GM21367 (cell line): ENCODE results near the gene TMEM150A.
"Not testable (repeated sequence)": the region's sequence is repeated elsewhere in the genome, so short reads cannot be mapped to it uniquely, and the experiment has no call there.

Experiments
- ATAC-seq: cut with Tn5 transposase; IDR thresholded peaks from one replicate; pipeline ENCODE4 v1.9.1; 2021; ENCODE audit not compliant: unreplicated experiment

TMEM150A gene, protein sequence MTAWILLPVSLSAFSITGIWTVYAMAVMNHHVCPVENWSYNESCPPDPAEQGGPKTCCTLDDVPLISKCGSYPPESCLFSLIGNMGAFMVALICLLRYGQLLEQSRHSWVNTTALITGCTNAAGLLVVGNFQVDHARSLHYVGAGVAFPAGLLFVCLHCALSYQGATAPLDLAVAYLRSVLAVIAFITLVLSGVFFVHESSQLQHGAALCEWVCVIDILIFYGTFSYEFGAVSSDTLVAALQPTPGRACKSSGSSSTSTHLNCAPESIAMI

DNA sequence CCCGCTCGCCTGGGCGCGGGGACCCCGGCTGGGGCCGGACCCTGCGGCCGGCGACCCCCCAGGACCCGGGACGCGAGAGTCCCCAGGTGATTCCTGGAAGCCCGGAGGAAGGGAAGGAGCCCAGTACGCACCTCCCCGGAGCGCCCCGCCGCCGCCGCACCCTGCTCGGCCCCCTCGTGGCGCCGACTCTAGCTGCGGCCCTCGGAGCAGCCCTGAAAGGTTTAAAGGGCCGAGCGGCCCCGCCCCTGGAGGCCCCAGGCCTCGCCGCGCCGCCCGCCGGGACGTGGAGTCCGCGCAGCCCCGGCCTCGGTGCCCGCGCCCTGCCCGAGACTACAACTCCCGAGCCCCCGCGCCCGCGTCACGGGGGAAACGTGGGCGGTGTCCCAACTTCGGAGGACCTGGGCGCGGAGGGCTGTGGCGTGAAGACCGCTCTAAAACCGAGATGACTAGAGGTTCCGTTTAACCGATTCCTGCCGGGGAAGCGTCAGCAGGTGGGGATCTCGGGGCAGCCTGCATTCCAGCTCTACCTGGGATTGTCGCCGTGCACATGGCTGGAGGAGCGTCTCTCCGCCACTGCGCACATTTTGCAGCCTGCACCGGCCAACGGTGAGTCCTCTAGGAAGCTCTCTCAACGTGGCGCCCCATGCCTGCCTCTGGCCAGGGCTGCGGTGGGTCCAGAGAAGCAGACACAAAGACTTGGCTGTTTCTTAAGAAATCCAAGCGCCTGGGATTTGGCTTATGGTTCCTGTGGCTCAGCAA lies at the start of gene TMEM150A:
Gene TMEM150A, minus strand, starts transcription at position 223 of the 759 bp plus-strand sequence. CDS start 750 bp downstream, outside the sequence.
- ATAC-seq, result peak; percentile 90

DNA sequence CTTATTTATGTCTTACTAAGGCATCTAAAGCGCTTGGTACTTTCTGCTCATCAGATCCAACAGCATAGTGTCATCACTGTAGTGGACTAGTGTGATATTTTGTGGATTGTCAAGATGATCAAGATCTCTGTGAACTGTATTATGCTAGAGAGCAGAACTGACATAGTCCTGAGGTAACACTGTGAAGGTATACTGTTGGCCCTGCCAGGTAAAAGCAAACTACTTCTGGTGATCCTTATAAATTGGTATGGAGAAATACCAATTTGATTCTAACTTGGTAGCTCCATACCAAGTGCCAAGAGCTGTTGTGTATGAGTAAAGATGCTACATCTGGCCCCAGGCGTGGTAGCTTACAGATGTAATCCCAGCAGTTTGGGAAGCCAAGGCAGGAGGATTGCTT lies 49.6 kb upstream of the TMEM150A start:
- ATAC-seq, result no peak

DNA sequence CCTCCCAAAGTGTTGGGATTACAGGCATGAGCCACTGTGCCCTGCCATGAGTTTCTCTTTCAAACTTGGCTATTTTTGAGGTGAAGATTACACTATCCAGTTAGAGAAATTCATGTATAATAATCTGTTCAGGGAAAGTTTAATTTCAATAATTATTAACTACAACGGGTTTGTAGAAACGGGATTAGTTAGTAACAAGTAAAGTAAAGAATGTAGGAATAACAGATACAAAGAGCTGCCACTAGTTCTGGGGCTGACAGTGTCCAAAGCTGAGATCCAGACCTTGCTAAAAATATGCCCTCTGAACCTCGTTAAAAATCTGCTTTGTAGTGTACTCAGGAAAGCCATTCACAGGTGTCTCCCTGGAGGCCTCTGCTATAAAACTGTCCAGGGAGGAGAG lies 48.6 kb upstream of the TMEM150A start:
- no peak for ATAC-seq

DNA sequence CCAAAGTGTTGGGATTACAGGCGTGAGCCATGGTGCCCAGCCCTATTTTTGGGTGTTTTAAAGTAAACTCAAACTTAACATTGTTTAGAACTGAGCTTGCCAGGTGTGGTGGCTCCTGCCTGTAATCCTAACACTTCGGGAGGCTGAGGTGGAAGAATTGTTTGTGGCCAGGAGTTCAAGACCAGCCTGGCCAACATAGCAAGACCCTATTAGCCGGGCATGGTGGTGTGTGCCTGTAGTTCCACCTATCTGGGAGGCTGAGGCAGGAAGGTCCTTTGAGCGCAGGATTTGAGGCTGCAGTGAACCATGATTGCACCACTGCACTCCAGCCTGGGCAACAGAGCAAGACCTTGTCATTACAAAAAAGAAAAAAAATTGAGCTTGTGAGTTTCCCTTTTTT lies 48.0 kb upstream of the TMEM150A start:
- ATAC-seq, result no peak

DNA sequence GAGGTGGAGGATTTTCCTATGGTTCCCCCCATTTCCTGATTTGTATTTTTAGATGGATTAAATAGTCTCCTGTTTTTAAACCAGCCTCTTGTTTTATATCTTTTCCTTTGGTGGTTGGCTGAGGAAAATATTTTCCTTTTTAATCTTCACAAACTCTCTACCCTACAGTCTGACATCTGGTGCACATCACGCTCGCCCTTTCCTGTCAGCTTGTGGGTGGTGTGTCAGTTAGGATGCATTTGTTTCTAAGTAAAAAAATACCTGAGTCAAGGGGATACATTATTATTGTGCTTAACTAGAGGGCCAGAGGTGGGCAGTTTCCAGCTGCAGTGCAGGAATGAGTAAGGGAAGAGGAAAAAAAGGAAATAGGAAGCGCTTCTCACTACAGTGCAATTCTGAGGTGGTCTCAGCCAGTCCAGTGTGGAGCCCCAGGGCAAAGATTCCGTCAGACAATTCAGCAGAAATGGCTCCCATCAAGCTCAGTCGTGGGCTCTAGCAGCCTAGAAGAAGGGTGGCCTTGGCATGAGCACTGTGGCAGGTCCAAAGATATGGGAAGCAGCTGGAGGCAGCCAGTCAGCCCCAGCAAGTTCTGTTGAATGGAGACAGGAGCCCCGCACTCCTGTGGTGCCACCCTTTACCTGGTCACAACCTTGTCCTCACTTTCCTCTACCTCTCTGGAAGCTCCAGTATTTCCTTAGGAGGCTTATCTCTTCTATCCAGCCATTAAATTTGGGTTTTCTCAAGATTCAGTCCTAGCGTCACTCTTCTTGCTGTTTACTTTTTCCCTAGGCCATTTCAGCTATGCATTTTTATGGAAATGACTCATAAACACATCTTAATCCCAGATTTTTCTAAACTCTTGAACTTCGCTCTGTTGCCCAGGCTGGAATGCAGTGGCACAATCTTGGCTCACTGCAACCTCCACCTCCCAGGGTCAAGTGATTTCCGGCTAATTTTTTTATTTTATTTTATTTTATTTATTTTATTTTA lies 47.0 kb upstream of the TMEM150A start:
- ATAC-seq, result no peak

DNA sequence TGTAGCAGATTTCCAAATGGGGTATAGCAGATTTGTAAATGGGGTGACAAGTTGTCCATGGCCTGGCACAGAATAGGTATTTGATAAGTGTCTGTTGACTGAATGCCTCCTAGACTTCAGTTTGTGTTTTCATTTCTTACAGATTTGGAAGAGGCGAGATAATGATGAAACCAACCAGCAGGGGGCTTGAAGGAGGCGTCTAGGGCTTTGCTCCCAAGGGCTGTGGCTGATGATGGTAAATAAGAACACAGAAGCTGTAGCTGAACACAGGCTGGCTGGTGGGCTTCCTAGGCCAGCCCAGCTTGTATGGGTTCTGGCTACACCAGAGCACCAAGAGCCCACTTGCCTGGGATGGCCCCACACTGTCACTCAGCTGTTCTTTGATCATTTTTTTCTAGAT lies 46.1 kb upstream of the TMEM150A start:
- ATAC-seq, result peak; percentile 17

DNA sequence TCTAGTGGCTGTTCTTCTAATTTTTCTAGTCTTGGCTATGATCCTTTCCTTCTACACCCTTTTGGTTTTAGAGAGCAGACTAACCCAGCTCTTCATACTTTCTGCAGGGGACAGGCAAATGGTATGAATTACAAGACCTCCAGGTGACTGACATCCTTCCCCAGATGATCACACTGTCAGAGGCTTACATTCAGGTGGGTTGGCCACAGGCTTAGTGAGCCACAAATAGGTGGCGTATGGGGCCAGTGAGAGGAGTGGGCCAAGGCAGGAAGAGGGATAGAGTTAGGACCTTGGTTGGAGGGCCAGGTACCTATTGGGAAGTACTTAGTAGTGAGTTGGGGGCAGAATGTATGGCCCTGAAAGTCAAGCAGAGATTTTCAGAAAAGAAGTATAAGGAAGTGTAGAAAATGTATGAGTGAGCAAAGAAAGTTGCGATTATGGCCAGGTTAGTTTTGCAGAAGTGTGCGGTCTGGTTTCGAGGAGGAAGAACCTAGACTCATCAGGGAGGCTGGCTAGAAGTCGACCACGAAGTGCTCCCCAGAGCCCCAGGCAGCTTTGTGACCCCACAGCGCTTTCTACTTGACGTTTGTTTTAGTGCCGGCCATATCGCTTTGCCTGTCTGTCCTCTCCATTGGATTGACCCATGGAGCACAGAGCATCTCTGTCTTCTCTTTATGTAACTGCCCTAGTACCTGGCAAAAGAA lies 45.5 kb upstream of the TMEM150A start:
- ATAC-seq, result peak; percentile 80

DNA sequence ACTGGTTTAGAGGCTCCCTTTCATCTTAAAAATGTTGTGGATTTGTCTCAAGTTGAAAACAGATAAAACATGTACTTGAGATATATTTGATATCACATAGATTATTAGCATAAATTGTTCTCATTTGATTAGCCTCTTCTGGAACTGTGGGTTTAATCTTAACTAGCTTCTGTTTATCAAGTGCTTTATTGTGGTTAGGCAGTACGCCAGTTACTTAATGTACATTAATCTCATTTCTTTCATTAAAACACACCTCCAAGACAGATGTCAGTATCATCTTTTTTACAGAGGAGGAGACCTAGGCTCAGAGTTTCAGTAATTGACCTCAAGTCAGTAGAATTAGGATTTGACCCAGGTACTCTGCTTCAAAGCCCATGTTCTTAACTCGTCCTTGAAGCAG lies 43.7 kb upstream of the TMEM150A start:
- no peak for ATAC-seq

DNA sequence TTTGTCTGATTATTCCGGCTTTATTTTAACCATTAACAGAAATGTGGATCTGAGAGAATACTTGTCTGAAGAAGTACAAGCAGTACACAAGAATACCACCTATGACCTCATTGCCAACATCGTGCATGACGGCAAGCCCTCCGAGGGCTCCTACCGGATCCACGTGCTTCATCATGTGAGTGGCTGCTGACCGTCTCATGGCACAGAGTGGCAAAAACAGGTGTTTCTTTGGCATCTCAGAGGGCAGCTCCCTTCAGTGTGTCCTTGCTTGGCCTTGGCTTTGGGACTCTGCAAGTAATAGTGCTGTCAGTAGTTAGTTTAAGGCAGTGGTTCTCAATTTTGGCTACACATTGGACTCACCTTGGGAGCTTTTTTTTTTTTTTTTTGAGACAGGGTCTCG lies 42.4 kb upstream of the TMEM150A start:
- ATAC-seq, result no peak

DNA sequence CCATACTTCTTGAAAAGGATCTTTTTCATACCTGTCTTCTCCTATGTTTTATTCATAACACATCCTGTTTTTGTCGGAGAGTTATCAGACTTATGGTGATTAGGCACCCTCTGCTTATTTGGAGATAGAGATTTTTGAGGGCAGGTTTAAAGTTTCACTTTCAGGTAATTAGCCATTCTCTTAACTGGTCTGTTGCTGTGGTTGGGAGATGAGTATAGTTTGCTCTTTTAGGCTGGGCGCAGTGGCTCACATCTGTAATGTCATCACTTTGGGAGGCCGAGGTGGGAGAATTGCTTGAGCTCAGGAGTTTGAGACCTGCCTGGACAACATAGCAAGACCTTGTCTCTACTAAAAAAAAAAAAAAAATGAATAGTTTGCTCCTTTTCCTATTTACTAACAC lies 40.2 kb upstream of the TMEM150A start:
- ATAC-seq, result no peak

DNA sequence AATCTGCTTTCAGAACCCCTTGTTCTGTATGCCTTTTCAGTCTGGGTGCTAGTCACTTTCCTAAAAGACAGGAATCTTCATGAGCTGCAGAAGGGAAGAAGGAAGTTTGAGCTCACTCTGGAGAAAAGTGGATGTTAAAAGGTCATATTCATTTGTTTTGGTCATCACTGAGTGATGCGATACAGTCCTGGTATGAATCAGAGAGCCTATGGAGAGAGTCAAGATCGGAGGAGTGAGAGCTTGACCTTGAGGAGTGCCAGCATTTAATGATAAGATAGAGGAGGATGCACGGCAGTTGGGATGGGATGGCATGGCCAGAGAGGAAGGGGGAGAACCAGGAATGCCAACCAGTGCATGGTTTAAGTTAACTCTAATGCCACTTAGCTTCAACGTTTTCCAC lies 33.1 kb upstream of the TMEM150A start:
- ATAC-seq, result no peak

DNA sequence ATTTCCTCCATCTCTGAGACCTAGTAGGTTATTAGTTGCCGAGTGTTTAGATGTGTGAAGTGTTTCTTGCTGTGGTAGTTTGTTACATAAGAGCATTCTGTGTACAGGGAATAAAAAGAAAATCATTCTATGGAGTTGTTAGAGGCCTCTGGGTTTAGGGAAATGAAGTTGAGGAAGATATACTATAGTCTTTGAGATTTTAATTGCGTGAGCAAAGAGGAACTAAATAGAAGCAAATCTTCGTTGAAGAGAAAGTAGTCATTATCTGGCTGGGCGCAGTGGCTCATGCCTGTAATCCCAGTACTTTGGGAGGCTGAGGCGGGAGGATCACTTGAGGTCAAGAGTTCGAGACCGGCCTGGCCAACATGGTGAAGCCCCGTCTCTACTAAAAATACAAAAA lies 32.5 kb upstream of the TMEM150A start:
- ATAC-seq, result no peak

DNA sequence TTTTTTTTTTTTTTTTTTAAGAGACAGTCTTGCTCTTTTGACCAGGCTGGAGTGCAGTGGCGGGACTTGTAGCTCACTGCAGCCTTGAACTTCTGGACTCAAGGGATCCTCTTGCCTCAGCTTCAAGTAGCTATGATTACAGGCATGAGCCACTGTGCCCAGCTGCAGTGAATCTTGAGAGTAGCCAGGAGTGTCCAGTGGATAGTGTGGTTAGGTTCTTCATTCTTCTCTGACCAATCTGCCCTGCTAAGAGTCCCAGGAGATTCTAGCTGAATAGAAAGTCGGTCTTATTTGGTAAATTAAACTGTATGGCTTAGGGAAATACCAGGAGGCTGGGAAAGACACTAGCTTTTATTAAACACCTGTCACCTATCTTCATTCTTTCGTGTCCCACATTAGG lies 28.8 kb upstream of the TMEM150A start:
- no peak for ATAC-seq

DNA sequence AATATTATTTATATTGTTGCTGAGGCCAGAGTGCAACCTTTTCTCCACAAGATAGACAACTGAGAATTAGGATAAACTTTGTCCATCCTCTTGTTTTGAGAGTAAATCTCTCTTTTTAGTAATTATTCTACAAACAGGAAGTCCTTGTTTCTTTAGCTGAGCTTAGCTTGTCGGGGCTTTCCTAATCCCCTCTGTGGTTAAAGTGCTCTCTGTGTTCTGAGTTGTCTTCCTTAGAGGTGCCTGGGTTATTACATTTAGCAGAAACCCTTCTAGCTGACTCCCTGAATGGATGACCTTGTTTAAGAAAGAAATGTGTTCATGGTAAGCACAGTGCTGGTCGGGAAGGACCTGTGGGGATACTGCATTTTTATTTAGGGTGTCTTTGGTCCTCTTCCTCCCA lies 26.2 kb upstream of the TMEM150A start:
- no peak for ATAC-seq

DNA sequence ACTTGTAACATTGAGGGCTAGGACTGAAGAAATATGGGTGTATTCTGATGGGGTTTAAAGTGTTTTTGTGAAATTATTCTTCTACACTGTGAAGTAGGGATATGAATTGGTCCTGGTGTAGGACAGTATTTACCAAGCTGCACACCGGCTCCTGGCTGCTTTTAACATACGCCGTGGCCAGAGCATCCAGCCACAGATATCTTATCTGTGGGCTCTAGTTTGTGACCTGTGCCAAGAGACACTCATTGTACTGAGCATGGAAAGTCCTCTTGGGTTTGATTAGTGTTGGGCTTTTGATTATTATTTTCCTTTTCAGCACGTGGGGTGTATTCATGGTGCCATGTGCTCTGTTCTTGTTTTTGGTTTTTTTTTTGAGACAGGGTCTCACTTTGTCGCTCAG lies 21.5 kb upstream of the TMEM150A start:
- no peak for ATAC-seq

DNA sequence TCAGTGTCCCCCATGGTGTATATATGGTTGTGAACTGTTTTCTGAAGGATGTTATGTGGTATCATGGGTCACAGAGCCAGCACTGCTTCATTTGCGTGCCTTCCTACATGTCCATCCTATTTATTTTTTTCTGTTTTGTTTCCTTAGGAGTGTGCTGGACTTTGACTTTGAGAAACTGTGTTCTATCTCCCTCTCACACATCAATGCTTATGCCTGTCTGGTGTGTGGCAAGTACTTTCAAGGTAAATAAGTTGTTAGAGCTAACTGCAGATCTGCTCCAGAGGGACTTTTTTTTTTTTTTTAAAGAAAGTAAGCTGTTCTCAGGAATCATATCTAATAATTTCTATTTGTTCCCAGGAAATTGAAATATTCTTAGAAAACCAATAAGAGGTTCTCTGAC lies 18.8 kb upstream of the TMEM150A start:
- no peak for ATAC-seq

DNA sequence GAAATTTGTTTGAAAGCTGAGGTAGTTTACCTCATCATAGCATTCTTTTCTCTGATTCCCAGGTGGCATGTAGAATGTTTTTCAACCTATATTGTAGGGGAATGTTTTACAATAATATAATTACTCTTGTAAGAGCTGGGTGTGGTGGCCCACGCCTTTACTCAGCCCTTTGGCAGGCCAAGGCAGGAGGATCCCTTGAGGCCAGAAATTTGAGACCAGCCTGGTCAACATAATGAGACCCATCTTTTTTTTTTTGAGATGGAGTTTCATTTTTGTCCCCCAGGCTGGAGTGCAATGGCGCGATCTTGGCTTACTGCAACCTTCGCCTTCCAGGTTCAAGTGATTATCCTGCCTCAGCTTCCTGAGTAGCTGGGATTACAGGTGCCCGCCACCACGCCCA lies 17.1 kb upstream of the TMEM150A start:
- ATAC-seq, result no peak

DNA sequence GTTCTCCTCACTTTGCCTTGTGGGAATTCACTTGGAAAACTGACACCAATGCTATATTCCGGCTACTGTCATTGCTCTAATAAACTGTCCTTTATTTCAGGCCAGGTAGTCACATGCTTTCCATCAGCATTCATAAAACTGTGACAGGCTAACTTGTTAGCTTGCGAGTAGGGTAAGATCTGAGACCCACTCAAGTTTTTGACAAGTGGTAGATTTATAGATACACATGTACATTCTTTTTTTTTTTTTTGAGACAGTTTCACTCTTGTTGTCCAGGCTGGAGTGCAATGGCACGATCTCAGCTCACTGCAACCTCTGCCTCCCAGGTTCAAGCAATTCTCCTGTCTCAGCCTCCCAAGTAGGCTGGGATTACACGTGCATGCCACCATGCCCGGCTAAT lies 15.2 kb upstream of the TMEM150A start:
- ATAC-seq, result not testable (repeated sequence)

DNA sequence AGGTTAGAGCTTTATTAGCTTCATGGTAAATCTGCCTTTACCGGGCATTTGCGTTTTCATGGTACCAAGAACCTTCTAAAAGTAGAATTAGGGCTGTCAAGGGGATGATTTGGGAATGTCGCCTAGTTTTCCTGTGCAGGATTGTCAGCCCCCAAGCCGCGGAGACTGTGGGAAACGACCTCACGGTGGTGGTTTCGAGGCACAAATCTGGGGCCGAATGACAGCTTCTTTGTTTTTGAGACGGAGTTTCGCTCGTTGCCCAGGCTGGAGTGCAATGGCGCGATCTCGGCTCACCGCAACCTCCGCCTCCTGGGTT lies 12.9 kb upstream of the TMEM150A start:
- no peak for ATAC-seq

DNA sequence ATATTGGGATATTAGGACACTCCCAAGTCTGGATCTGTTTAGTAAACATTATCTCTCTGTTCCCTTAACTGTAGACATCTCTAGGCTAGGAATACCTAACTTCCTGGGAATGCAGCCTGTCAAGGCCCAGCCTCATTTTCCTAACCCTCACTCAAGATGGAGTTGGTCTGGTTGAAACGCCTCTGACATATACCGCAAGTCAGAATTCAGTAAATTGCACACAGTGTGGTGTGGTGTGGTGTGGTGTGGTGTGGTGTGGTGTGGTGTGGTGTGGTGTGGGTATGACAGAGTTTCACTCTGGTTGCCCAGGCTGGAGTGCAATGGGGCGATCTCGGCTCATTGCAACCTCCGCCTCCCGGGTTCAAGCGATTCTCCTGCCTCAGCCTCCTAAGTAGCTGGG lies 12.3 kb upstream of the TMEM150A start:
- ATAC-seq, result not testable (repeated sequence)
